Activated T-cell treated with anti-CD3 and anti-CD28 coated beads for 24 hours (primary cell): ENCODE measurements around the gene FANCI.
A peak's percentile ranks its signal among the peaks of the same experiment; 100 is the strongest.

ENCODE experiments used
- DNase-seq: peaks from one replicate; pipeline ENCODE4 v3.0.0-alpha.2; 2020; ENCODE audit warnings: low read depth

FANCI gene

GRCh38 chr15:89307791-89308190, 64.0 kb downstream of the FANCI start:
- DNase-seq = no peak

DNA sequence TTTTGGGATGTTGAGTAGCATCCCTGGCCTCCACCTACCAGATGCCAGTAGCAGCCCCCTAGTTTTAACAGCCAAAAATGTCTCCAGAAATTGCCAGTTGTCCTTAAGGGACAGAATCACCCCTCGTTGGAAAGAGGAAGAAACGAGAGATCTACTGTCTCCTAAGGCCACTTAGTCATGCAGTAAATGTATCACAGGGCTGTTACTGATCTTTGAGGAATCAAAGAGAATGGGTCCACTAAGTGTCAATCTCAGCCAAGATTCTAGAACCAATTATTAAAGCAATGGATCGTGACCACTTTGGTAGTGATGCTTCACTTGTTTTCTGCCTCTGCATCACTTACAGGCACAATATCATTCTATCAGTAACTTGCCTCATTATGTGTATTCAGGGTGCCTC, 64.5 kb downstream of the FANCI start:
- no peak for DNase-seq

GRCh38 chr15:89309993-89310392, 66.2 kb downstream of the FANCI start:
- no peak for DNase-seq

DNA sequence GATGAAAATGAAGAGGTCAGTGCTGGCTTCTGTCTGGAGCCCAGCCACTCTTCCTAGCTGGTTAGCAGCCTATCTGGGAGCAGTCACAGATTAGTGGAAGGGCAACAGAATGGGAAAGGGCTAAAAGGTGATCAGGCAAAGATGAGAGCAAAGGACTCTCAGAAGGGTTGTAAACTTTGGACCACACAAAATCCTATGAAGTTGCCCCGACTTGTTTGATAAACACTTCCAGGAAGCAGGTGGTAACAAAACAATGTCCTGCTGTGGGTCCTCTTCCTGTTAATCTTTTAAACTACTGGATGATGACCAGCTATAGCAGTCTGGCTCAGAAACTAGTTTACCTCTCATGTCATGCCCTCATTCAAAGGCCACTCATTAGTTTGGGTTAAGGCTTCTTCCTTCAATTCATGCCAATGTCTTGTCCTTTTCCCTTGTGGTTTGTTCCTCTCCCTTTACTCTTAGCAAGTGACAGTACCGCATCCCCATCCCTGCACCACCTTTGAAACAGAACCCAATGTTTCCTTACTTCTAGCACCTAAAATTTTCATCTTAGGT, 71.7 kb downstream of the FANCI start:
- DNase-seq = no peak

GRCh38 chr15:89316504-89316903, 72.7 kb downstream of the FANCI start:
- DNase-seq = no peak

GRCh38 chr15:89317186-89317720, 73.5 kb downstream of the FANCI start:
- DNase-seq = no peak

- no peak for DNase-seq
Observed at GRCh38 chr15:89319678-89320077, 75.9 kb downstream of the FANCI start.

GRCh38 chr15:89320200-89320599, 76.4 kb downstream of the FANCI start:
- DNase-seq = no peak

DNA sequence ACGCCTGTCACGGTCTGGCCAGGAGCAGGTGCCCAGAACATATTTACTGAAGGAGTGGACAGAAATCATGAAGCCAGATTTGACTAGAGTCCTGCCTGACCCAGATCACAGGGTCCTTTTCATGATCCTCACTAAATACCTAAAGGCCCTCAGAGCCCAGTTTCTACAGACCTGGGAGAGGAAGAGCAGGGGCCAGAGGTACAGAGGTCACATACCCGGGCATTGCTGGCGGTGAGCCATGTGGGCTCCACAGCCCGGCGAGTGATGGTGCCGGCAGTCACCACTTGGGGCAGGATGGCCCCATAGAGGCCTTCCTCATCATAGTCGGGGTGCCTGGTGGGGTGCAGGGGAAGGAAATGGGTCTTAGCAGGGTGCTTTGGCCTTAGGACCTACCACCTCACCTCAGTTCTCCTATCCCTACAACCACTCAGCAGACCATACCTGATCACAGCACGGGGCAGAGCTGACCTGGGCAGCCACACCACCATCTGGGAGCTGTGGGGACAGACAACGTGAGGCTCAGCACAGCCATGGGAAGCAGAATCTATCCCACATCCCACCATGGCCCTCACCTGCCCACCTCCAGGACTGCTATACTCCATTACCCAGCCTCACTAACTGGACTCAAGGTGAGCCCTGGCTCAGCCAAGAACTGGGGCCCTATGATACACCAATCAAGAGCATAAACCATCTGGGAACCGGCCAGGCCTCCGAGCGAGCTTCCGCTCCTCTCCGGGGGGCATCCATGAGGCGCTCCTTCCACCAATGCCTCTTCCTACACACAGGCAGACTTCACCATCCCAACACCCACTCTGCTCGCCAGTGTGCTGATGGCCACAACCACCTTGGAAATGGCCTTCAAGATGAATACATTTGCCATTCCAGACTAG, 78.0 kb downstream of the FANCI start:
- no peak for DNase-seq

- DNase-seq = no peak
Observed at GRCh38 chr15:89322822-89323221, 79.0 kb downstream of the FANCI start.

GRCh38 chr15:89323825-89324224, 80.0 kb downstream of the FANCI start:
- DNase-seq = no peak

DNA sequence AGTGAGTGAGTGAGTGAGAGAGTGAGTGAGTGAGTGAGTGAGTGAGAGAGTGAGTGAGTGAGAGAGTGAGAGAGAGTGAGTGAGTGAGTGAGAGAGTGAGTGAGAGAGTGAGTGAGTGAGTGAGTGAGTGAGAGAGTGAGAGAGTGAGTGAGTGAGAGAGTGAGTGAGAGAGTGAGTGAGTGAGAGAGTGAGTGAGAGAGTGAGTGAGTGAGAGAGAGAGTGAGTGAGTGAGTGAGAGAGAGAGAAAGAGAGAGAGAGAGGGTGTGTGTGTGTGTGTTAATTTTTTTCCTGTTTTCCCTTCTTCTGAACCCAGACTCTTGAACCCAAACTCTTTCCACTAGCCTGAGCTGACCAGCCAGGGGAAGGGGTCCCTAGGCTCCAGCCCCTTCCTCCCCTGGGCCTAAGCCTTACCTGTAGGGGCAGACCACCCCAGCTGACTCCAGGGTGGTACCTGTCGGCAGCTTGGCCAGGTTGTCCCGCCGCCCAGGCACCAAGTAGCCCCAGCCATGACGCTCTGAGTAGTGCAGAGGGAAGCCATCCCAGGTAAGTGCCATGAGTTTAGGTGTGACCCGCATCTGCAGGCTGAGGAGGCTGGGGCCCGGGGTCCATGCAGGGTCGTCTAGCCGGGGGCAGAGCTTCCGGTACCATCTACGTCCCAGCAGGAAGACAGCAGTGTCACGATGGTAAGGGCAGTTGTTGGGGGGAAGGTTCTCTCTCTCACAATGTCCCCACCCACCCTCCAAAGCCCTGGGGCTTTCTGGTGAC, 81.4 kb downstream of the FANCI start:
- no peak for DNase-seq

- no peak for DNase-seq
Observed at GRCh38 chr15:89326316-89326715, 82.5 kb downstream of the FANCI start.

- no peak for DNase-seq
Observed at GRCh38 chr15:89327113-89327512, 83.3 kb downstream of the FANCI start.

DNA sequence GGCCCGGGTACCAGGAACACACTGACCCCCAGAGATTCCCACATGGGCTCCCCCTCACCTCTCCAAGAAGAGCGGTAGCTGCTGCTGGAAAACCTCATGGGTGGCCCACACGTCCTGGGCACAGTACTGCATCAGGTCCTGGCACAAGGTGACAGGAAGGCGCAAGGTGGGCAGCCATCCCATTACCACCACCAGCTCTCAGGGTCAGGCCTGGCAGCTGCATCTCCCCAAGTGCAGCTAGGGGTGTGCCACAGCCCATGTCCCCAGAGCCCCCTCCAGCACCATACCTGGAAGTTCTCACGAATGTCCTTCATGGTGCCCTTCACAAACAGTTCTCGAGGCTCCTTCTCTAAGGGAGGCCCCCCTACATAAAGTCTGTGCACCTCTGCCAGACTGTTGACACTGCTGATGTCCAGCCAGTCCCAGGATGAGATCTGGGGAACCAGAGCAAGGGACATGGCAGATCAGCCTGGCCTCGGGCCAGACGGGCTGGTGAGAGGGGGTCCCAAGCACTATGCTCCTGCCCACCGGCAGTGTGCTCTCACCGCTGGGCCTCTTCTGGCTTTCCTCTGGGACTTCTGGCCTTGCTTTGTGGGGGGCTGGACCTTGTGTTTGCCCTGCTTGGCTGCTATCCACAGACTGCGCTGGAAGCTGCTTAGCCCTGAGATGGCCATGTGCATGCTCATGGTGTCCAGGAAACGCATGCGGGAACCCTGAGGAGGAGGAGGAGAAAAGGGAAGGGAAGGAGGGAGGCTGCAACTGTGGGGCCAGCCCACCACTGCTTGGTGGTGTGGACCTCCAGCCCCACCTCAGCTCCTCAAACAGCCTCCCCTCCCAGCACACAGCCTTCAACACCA, 84.8 kb downstream of the FANCI start:
- no peak for DNase-seq

DNA sequence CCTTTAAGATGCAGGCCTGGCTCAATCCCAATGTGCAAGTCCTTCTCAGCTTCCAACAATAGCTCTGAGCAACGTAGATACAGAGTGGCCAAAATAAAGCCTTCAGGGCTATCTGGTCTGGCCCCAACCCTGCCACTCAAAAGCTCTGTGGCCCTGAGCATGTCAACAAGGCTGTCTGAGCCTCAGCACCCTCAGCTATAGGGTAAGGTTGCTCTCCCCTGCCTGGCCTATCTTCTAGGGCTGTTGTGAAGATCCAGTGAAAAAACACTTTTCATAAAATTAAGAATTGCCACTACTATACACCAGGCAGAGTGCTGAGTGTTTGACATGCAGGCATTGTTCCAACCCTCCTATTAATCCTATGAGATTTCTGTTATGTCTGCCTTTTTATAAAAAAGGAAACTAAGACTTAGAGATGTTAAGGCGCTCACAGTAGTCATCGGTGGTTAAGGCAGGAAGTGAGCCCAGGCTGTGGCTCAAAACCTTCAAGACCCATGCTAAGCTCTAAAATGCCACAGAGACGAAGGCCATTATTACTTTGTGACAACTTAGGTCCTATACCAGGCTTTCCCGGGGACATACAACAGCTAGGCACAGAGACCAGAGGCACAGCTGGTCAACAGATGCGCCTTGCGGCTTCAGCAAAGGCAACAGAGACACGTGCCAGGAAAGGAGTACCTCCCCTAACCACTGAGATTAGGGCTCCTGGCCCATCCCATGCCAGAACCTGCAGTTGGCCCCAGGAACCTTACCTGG, 85.7 kb downstream of the FANCI start:
- peak; percentile 10 for DNase-seq

GRCh38 chr15:89330119-89330518, 86.3 kb downstream of the FANCI start:
- no peak for DNase-seq

- DNase-seq = no peak
Observed at GRCh38 chr15:89330881-89331595, 87.3 kb downstream of the FANCI start.

DNA sequence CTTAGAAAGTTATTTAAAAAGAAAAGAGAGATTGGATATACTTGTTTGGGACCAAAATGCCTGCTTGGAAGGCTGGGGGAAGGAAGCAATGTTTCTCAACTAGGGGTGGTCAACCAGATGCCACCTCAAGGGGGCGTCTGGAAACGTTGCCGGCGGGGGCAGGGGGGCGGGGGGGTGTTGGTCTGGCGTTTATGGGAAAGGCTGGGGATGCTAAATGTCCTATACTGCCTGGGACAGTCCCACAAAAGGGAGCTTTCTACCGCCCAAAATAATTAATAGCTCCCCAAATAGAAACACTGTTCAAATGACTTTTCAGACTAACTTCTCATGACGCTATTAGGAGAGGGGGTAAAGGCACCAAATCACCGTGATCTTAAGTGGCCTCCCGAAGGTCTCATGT, 88.7 kb downstream of the FANCI start:
- no peak for DNase-seq
